GM12878 (cell line): Measurements from ENCODE around the gene ISG15. TPM values are rescaled to one million over a fixed set of nuclear protein-coding genes. Genes with fewer than 3 reads are reported as not detected.
A peak's percentile ranks its signal among the peaks of the same experiment; 100 is the strongest.

Source experiments
- ATAC-seq: fragments of 200-7000 bp; cut with Tn5 transposase; 3 replicates; pipeline ENCODE4 v1.9.1; 2020; ENCODE audit warnings: mild to moderate bottlenecking, moderate library complexity
- BruUV-seq: library from RNA; stranded (reverse); fragments of 400-500 nt; replicated peaks from 2 replicates; lab custom pipeline; 2021; lab: Mats Ljungman, UMichigan
- CTCF ChIA-PET: fragments of 300-600 bp; sonication (Branson Sonifier 250); formaldehyde crosslinking; extraction: SDS; loops from one replicate; lab custom pipeline; 2021; ENCODE audit warnings: inconsistent platforms; lab: Yijun Ruan, JAX
- POLR2A ChIA-PET: fragments of 350-600 bp; formaldehyde crosslinking; extraction: SDS; loops from one replicate; lab custom pipeline; 2021; ENCODE audit warnings: inconsistent platforms; lab: Charles Lee
- RAD21 ChIA-PET: fragments of 300-600 bp; sonication (Branson Sonifier 250); formaldehyde crosslinking; loops from one replicate; lab custom pipeline; 2023; ENCODE audit warnings: antibody characterized with exemption; ENCODE audit not compliant: unreplicated experiment; lab: Charles Lee
- SMC1A ChIA-PET: fragments of 300-600 bp; sonication (Branson Sonifier 250); formaldehyde crosslinking; loops from one replicate; lab custom pipeline; 2023; ENCODE audit not compliant: unreplicated experiment, uncharacterized antibody; lab: Charles Lee
- DNase-seq: peaks from one replicate; pipeline ENCODE4 v3.0.0-alpha.2; 2011; ENCODE audit warnings: low read depth, low spot score
- FAIRE-seq: peaks from 3 replicates; lab custom pipeline; 2011; peaks lifted over from hg19 to GRCh38; lab: Jason Lieb, UNC
- H2AFZ ChIP-seq: 2 replicates; pipeline ENCODE4 v1.6.0; 2011; ENCODE audit warnings: low read depth, low read length, control low read depth; ENCODE audit not compliant: control insufficient read depth
- H3K27ac ChIP-seq: 2 replicates; pipeline ENCODE4 v1.5.1; 2011; ENCODE audit warnings: control low read depth; ENCODE audit not compliant: control insufficient read depth, insufficient read depth
- H3K27me3 ChIP-seq, 2 experiments: replicated peaks in 1 of 2; 2 replicates each; pipeline versions ENCODE4 v1.6.0 to v1.6.1; 2011; ENCODE audit warnings: low read length in 1 of 2; ENCODE audit not compliant: control insufficient read depth in 2 of 2, insufficient read depth in 2 of 2
- H3K36me3 ChIP-seq, 2 experiments: 2 replicates each; pipeline ENCODE4 v1.5.1; 2011; ENCODE audit warnings: low read length in 1 of 2; ENCODE audit not compliant: control insufficient read depth in 2 of 2, insufficient read depth in 2 of 2
- H3K4me1 ChIP-seq: 2 replicates; pipeline ENCODE4 v1.6.1; 2011; ENCODE audit warnings: mild to moderate bottlenecking, low read length, moderate library complexity, mixed read lengths; ENCODE audit not compliant: control insufficient read depth, insufficient read depth
- H3K4me2 ChIP-seq: 2 replicates; pipeline ENCODE4 v1.6.0; 2011; ENCODE audit warnings: control low read depth; ENCODE audit not compliant: control insufficient read depth, insufficient read depth
- H3K4me3 ChIP-seq: fragments of 200-600 bp; sonication (generic); 2 replicates; pipeline ENCODE4 v1.5.1; 2016
- H3K79me2 ChIP-seq: 2 replicates; pipeline ENCODE4 v1.6.0; 2011; ENCODE audit warnings: low read length; ENCODE audit not compliant: control insufficient read depth, insufficient read depth
- H3K9ac ChIP-seq: 2 replicates; pipeline ENCODE4 v1.8.0; 2011; ENCODE audit warnings: low read length, control low read depth, mixed read lengths; ENCODE audit not compliant: control insufficient read depth, insufficient read depth
- H3K9me3 ChIP-seq: replicated peaks from 3 replicates; pipeline ENCODE4 v1.5.1; 2011; ENCODE audit warnings: mild to moderate bottlenecking, low read length; ENCODE audit not compliant: control insufficient read depth, insufficient read depth
- H4K20me1 ChIP-seq: 2 replicates; pipeline ENCODE4 v1.6.0; 2011; ENCODE audit not compliant: control insufficient read depth, insufficient read depth
- CBFB ChIP-seq: IDR thresholded peaks from 2 replicates; pipeline ENCODE4 v1.6.1; 2016; ENCODE audit warnings: antibody characterized with exemption, low read depth
- DPF2 ChIP-seq: fragments of 450-650 bp; IDR thresholded peaks from 2 replicates; pipeline ENCODE4 v1.6.1; 2017; ENCODE audit warnings: mild to moderate bottlenecking
- EGR1 ChIP-seq, 2 experiments: IDR thresholded peaks; 1 replicate in 1 of 2; 2 replicates in 1 of 2; pipeline ENCODE4 v1.6.1; 2011 to 2012; ENCODE audit warnings: low read depth in 2 of 2, low read length in 2 of 2, borderline replicate concordance in 1 of 2, mild to moderate bottlenecking in 1 of 2, moderate library complexity in 1 of 2
- FOS ChIP-seq: IDR thresholded peaks from 3 replicates; pipeline ENCODE4 v1.6.1; 2011; ENCODE audit warnings: borderline replicate concordance; ENCODE audit not compliant: insufficient read length; ENCODE audit errors: extremely low read depth
- GABPA ChIP-seq: IDR thresholded peaks from 2 replicates; pipeline ENCODE4 v1.6.1; 2014; ENCODE audit warnings: antibody characterized with exemption, low read depth, mild to moderate bottlenecking, inconsistent platforms
- GATAD2B ChIP-seq: fragments of 450-650 bp; conservative IDR thresholded peaks from 2 replicates; pipeline ENCODE4 v1.6.1; 2017; ENCODE audit warnings: low read depth, mild to moderate bottlenecking, moderate library complexity
- KAT2A ChIP-seq: conservative IDR thresholded peaks from 2 replicates; pipeline ENCODE4 v1.6.1; 2011; ENCODE audit warnings: low read depth, low read length; ENCODE audit not compliant: control insufficient read depth
- KDM1A ChIP-seq: fragments of 200-600 bp; sonication (generic); IDR thresholded peaks from 2 replicates; pipeline ENCODE4 v1.6.1; 2016; ENCODE audit warnings: borderline replicate concordance
- LARP7 ChIP-seq: fragments of 450-650 bp; IDR thresholded peaks from 2 replicates; pipeline ENCODE4 v1.6.1; 2017; ENCODE audit warnings: mild to moderate bottlenecking
- NKRF ChIP-seq: fragments of 450-650 bp; conservative IDR thresholded peaks from 2 replicates; pipeline ENCODE4 v1.6.1; 2017; ENCODE audit warnings: mild to moderate bottlenecking, moderate library complexity
- PAX5 ChIP-seq: IDR thresholded peaks from 2 replicates; pipeline ENCODE4 v1.6.1; 2011; ENCODE audit warnings: low read depth, low read length, borderline replicate concordance
- PAX8 ChIP-seq: fragments of 450-650 bp; IDR thresholded peaks from 2 replicates; pipeline ENCODE4 v1.6.1; 2017; ENCODE audit warnings: mild to moderate bottlenecking, moderate library complexity
- RAD51 ChIP-seq: fragments of 450-650 bp; IDR thresholded peaks from 2 replicates; pipeline ENCODE4 v1.6.1; 2016; ENCODE audit warnings: moderate library complexity, mild to moderate bottlenecking, inconsistent platforms
- RUNX3 ChIP-seq: IDR thresholded peaks from 2 replicates; pipeline ENCODE4 v1.6.1; 2012; ENCODE audit warnings: low read length, inconsistent platforms
- SIX5 ChIP-seq: IDR thresholded peaks from 2 replicates; pipeline ENCODE4 v1.6.1; 2011; ENCODE audit warnings: mild to moderate bottlenecking, low read depth, low read length, moderate library complexity; ENCODE audit not compliant: severe bottlenecking
- SMARCA5 ChIP-seq: fragments of 450-650 bp; IDR thresholded peaks from 2 replicates; pipeline ENCODE4 v1.6.1; 2017; ENCODE audit warnings: mild to moderate bottlenecking
- SP1 ChIP-seq: IDR thresholded peaks from one replicate; pipeline ENCODE4 v1.6.1; 2011; ENCODE audit warnings: low read depth, low read length
- USF2 ChIP-seq: IDR thresholded peaks from 2 replicates; pipeline ENCODE4 v1.6.1; 2011; ENCODE audit warnings: low read depth, low read length, improper control_type of control experiment, borderline replicate concordance
- ZNF207 ChIP-seq: fragments of 450-650 bp; IDR thresholded peaks from 2 replicates; pipeline ENCODE4 v1.6.1; 2014; ENCODE audit warnings: antibody characterized with exemption, mild to moderate bottlenecking, borderline replicate concordance
- ZSCAN29 ChIP-seq: fragments of 450-650 bp; IDR thresholded peaks from 2 replicates; pipeline ENCODE4 v1.6.1; 2017; ENCODE audit warnings: mild to moderate bottlenecking, moderate library complexity
- WGBS: methylation state at CpG from one replicate; pipeline ENCODE4 v1.1.6; 2016; ENCODE audit warnings: low lambda C conversion rate; ENCODE audit not compliant: insufficient replicate concordance, insufficient coverage; ENCODE audit errors: missing lambda C conversion rate; 5-methylcytosine and 5-hydroxymethylcytosine counted together
- in situ Hi-C: fragments of 300-500 bp; cut with MboI; formaldehyde crosslinking; loops from 9 replicates; pipeline ENCODE4 v1.14.3; 2018; ENCODE audit warnings: mixed read lengths
- intact Hi-C: fragments of 100-400 bp; cut with micrococcal nuclease; formaldehyde crosslinking; loops from one replicate; pipeline ENCODE4 v1.14.2; 2022; ENCODE audit not compliant: unreplicated experiment
- polyA plus RNA-seq, 11 experiments: library from polyadenylated mRNA; depleted of rRNA in 4 of 11; unstranded in 6 of 11; stranded (reverse) in 5 of 11; fragments of >200 nt; fragmentation: Nextera tagmentation in 4 of 11; fragmentation: Illumina TruSeq in 1 of 11; extraction: Ambion mirVana in 4 of 11; extraction: Trizol in 1 of 11; gene quantifications; 1 replicate in 1 of 11; 2 replicates in 10 of 11; pipeline versions ENCODE4 v1.2.1 to v1.2.3, GENCODE V29; 2011 to 2016; ENCODE audit warnings: inconsistent platforms in 2 of 11, missing spikeins in 2 of 11, low read depth in 1 of 11
- total RNA-seq, 4 experiments: library from RNA; depleted of rRNA in 3 of 4; stranded (reverse); fragments of >200 nt in 3 of 4; fragmentation: Illumina TruSeq in 1 of 4; extraction: Trizol in 1 of 4; gene quantifications; 2 replicates each; pipeline versions ENCODE4 v1.2.1 to v1.2.3, GENCODE V29; 2013 to 2021

Gene ISG15
- total and polyA plus RNA-seq, 10 of the 15 experiments (the other 5 are each of a cell fraction or from before 2014, with no cell fraction given), result 7.8 to 384 (median 274) TPM

GRCh38 chr1:1020000-1020404 lies 6.7 kb downstream of the ISG15 start, which contains the start of gene AGRN:
AGRN (plus strand) TSS chr1:1020120; CDS start chr1:1020173, 53 bp downstream.
- Histone ChIP-seq H3K36me3 (no peaks in the 10 kb centered on the region), H4K20me1 (no peaks in the 10 kb centered on the region), H3K27ac (peak within 1 kb of the TSS; percentile 65), H2AFZ (peak within 1 kb of the TSS; percentile 17; the same call in 1 of the 2 replicates), H3K9me3 (no peaks in the 10 kb centered on the region), H3K27me3 (no peaks in the 10 kb centered on the region), H3K4me1 (peaks cover 12% of the 10 kb centered on the region), H3K79me2 (peaks cover 7% of the 10 kb centered on the region), H3K4me3 (peak within 1 kb of the TSS; percentile 70), H3K9ac (peak within 1 kb of the TSS; percentile 60; the same call in 1 of the 2 replicates), H3K4me2 (peak within 1 kb of the TSS; percentile 77)
- no TSS peak for BruUV-seq
- in situ Hi-C loops (loop anchor here (5.0 kb wide), 1 partner anchor 42 kb away; no protein-coding TSS in a partner anchor), intact Hi-C loops (loop anchor here (5.0 kb wide), 1 partner anchor 42 kb away; no protein-coding TSS in a partner anchor)
- ChIA-PET RAD21 (interaction anchor here (0.9 to 1.6 kb wide), 7 partner anchors 12 to 53 kb away, joined by 3 to 10 read pairs (median 5); no protein-coding TSS in a partner anchor), POLR2A (interaction anchor here (2.1 kb wide), 1 partner anchor 15 kb away, joined by 6 read pairs; no protein-coding TSS in a partner anchor), CTCF (interaction anchor here (1.0 to 7.4 kb wide), 4 partner anchors 13 to 352 kb away, joined by 3 to 68 read pairs (median 28); no protein-coding TSS in a partner anchor), SMC1A (interaction anchor here (0.8 kb wide), 1 partner anchor 13 kb away, joined by 4 read pairs; no protein-coding TSS in a partner anchor)
- peak; percentile 41 for ATAC-seq
- WGBS, result under 1% methylated on average over 33 of the region's 58 CpGs
- DNase-seq, result no peak
- no peak for FAIRE-seq
- TF ChIP-seq ZSCAN29, result no peak
- TF ChIP-seq RAD51, result no peak
- no peak for TF ChIP-seq USF2
- peak; percentile 48; the same call in 1 of the 2 replicates for TF ChIP-seq DPF2
- TF ChIP-seq SIX5, result no peak
- no peak for TF ChIP-seq FOS
- TF ChIP-seq GATAD2B, result peak; percentile 76; the same call in 1 of the 2 replicates
- TF ChIP-seq CBFB, result no peak
- 0 out of 2 replicates have a peak, but pooled peaks have one; percentile 32 for TF ChIP-seq ZNF207
- TF ChIP-seq SMARCA5, result peak; percentile 61; the same call in 1 of the 2 replicates
- peak in 1 of 2 experiments; percentile 30; a peak in 1 of 3 replicates for TF ChIP-seq EGR1 (IDR thresholded peaks at IDR 0.05; ENCODE audit: borderline replicate concordance in 1 of 2, low read depth in 2 of 2, low read length in 2 of 2)
- TF ChIP-seq KAT2A, result no peak
- TF ChIP-seq GABPA, result no peak
- peak; percentile 85; the same call in 1 of the 2 replicates for TF ChIP-seq LARP7
- peak; percentile 74 for TF ChIP-seq NKRF
- TF ChIP-seq SP1, result no peak
- TF ChIP-seq KDM1A, result no peak
- TF ChIP-seq RUNX3, result no peak
- no peak for TF ChIP-seq PAX5
- TF ChIP-seq PAX8, result no peak
